HepG2 (cell line): ENCODE results near the gene SERTAD1. TPM values are rescaled to one million over a fixed set of nuclear protein-coding genes. Genes with fewer than 3 reads are reported as not detected.

Source experiments
- ATAC-seq: fragments of 200-7000 bp; cut with Tn5 transposase; 3 replicates; pipeline ENCODE4 v1.9.1; 2020; ENCODE audit warnings: mild to moderate bottlenecking, moderate library complexity
- BruUV-seq: library from RNA; stranded (reverse); fragments of 400-500 nt; replicated peaks from 2 replicates; lab custom pipeline; 2021; lab: Mats Ljungman, UMichigan
- CTCF ChIA-PET: fragments of 300-600 bp; formaldehyde crosslinking; extraction: SDS; loops from one replicate; lab custom pipeline; 2021; ENCODE audit warnings: low total read pairs, inconsistent platforms, low intra/inter-chr PET ratio; lab: Yijun Ruan, JAX
- POLR2A ChIA-PET: fragments of 350-600 bp; sonication (Branson Sonifier 250); formaldehyde crosslinking; loops from one replicate; lab custom pipeline; 2020; ENCODE audit warnings: antibody characterized with exemption, inconsistent platforms; lab: Yijun Ruan, JAX
- DNase-seq: peaks from one replicate; pipeline ENCODE4 v3.0.0-alpha.2; 2015; ENCODE audit warnings: low spot score
- FAIRE-seq: peaks from 3 replicates; lab custom pipeline; 2011; peaks lifted over from hg19 to GRCh38; lab: Jason Lieb, UNC
- H2AFZ ChIP-seq: one replicate; pipeline ENCODE4 v1.6.1; 2011; ENCODE audit warnings: low read length, inconsistent platforms
- H3K27ac ChIP-seq: fragments of 300-600 bp; 3 replicates; pipeline ENCODE4 v1.8.0; 2011; ENCODE audit warnings: mixed run types, mild to moderate bottlenecking, mixed read lengths, low read length, inconsistent platforms; ENCODE audit not compliant: insufficient read depth; ENCODE audit errors: extremely low read length
- H3K27me3 ChIP-seq, 2 experiments: fragments of 200-600 bp in 1 of 2; 2 replicates in 1 of 2; 3 replicates in 1 of 2; pipeline versions ENCODE4 v1.6.0 to v1.8.0; 2011; ENCODE audit warnings: low read length in 2 of 2, mild to moderate bottlenecking in 2 of 2, moderate library complexity in 2 of 2, inconsistent platforms in 1 of 2; ENCODE audit not compliant: insufficient read depth in 2 of 2, control insufficient read depth in 1 of 2
- H3K36me3 ChIP-seq, 2 experiments: fragments of 200-600 bp in 1 of 2; replicated peaks in 1 of 2; 2 replicates in 1 of 2; 3 replicates in 1 of 2; pipeline versions ENCODE4 v1.5.1 to v1.8.0; 2011; ENCODE audit warnings: low read length in 2 of 2, inconsistent platforms in 1 of 2; ENCODE audit not compliant: insufficient read depth in 2 of 2, control insufficient read depth in 1 of 2
- H3K4me1 ChIP-seq: 2 replicates; pipeline ENCODE4 v1.5.1; 2012; ENCODE audit warnings: low read length, inconsistent platforms; ENCODE audit not compliant: insufficient read depth
- H3K4me2 ChIP-seq: 2 replicates; pipeline ENCODE4 v1.6.0; 2011; ENCODE audit warnings: low read depth, low read length, inconsistent platforms
- H3K4me3 ChIP-seq, 3 experiments: fragments of 200-600 bp in 1 of 3; sonication (generic), shearing (Covaris generic) in 1 of 3; replicated peaks in 1 of 3; 2 replicates each; pipeline ENCODE4 v1.5.1; 2011 to 2016; ENCODE audit warnings: low read length in 3 of 3, inconsistent platforms in 2 of 3, low read depth in 2 of 3, mild to moderate bottlenecking in 2 of 3, control low read depth in 1 of 3, mixed read lengths in 1 of 3; ENCODE audit not compliant: insufficient read depth in 1 of 3
- H3K79me2 ChIP-seq: one replicate; pipeline ENCODE4 v1.6.1; 2011; ENCODE audit warnings: low read length, inconsistent platforms; ENCODE audit not compliant: insufficient read depth
- H3K9ac ChIP-seq: 2 replicates; pipeline ENCODE4 v1.6.0; 2011; ENCODE audit warnings: mild to moderate bottlenecking, low read depth, low read length, inconsistent platforms; ENCODE audit not compliant: insufficient read depth
- H3K9me3 ChIP-seq: 2 replicates; pipeline ENCODE4 v1.5.1; 2012; ENCODE audit warnings: mild to moderate bottlenecking, low read length
- H4K20me1 ChIP-seq: 2 replicates; pipeline ENCODE4 v1.6.0; 2011; ENCODE audit warnings: inconsistent platforms, mild to moderate bottlenecking, low read length, moderate library complexity; ENCODE audit not compliant: insufficient read depth
- E2F1 ChIP-seq: sonication (generic); formaldehyde crosslinking; IDR thresholded peaks from 2 replicates; pipeline ENCODE4 v1.5.0; 2020; ENCODE audit warnings: missing genetic modification reagents
- FOXO4 ChIP-seq: sonication (generic); formaldehyde crosslinking; conservative IDR thresholded peaks from 2 replicates; pipeline ENCODE4 v1.8.1; 2023; ENCODE audit warnings: missing genetic modification reagents
- HDAC2 ChIP-seq: sonication (generic); formaldehyde crosslinking; IDR thresholded peaks from 2 replicates; pipeline ENCODE4 v1.4.0; 2020; ENCODE audit warnings: missing genetic modification reagents
- HIVEP1 ChIP-seq: sonication (generic); formaldehyde crosslinking; IDR thresholded peaks from 2 replicates; pipeline ENCODE4 v1.4.0; 2020; ENCODE audit warnings: mild to moderate bottlenecking, missing genetic modification reagents
- PITX1 ChIP-seq: sonication (generic); formaldehyde crosslinking; IDR thresholded peaks from 2 replicates; pipeline ENCODE4 v1.5.1; 2020; ENCODE audit warnings: mild to moderate bottlenecking, missing genetic modification reagents
- STAT6 ChIP-seq: sonication (generic); formaldehyde crosslinking; IDR thresholded peaks from 2 replicates; pipeline ENCODE4 v1.4.0; 2020; ENCODE audit warnings: missing genetic modification reagents, mild to moderate bottlenecking, borderline replicate concordance
- TCF12 ChIP-seq, 2 experiments: fragments of 450-650 bp in 1 of 2; sonication (generic) in 1 of 2; formaldehyde crosslinking in 1 of 2; IDR thresholded peaks; 2 replicates each; pipeline versions ENCODE4 v1.6.1 to v1.8.0; 2017 to 2022; ENCODE audit warnings: antibody characterized with exemption in 1 of 2, mild to moderate bottlenecking in 1 of 2, missing genetic modification reagents in 1 of 2, moderate library complexity in 1 of 2
- ZNF121 ChIP-seq: sonication (generic); formaldehyde crosslinking; IDR thresholded peaks from 2 replicates; pipeline ENCODE4 v1.5.0; 2020; ENCODE audit warnings: mild to moderate bottlenecking, missing genetic modification reagents
- ZNF652 ChIP-seq: IDR thresholded peaks from 2 replicates; pipeline ENCODE4 v1.6.1; 2016; ENCODE audit warnings: low read depth, borderline replicate concordance
- ZNF691 ChIP-seq: sonication (generic); formaldehyde crosslinking; IDR thresholded peaks from 2 replicates; pipeline ENCODE4 v1.4.0; 2020; ENCODE audit warnings: missing genetic modification reagents, low read depth, mild to moderate bottlenecking, borderline replicate concordance
- ZNF740 ChIP-seq: sonication (generic); formaldehyde crosslinking; IDR thresholded peaks from 2 replicates; pipeline ENCODE4 v1.4.0; 2020; ENCODE audit warnings: missing genetic modification reagents
- ZNF773 ChIP-seq: sonication (generic); formaldehyde crosslinking; IDR thresholded peaks from 2 replicates; pipeline ENCODE4 v1.4.0; 2020; ENCODE audit warnings: missing genetic modification reagents, borderline replicate concordance
- WGBS: methylation state at CpG from one replicate; pipeline ENCODE4 v1.1.6; 2017; ENCODE audit warnings: low lambda C conversion rate; 5-methylcytosine and 5-hydroxymethylcytosine counted together
- in situ Hi-C: cut with HindIII; loops from 2 replicates; pipeline ENCODE4 v1.10.0; 2017; ENCODE audit warnings: low pct_unique_long_range_greater_than_20kb; ENCODE audit not compliant: extremely low pct_ligation_motif_present
- intact Hi-C: fragments of 100-400 bp; cut with micrococcal nuclease; formaldehyde crosslinking; loops from one replicate; pipeline ENCODE4 v1.10.0; 2022; ENCODE audit not compliant: unreplicated experiment
- polyA plus RNA-seq, 8 experiments: library from polyadenylated mRNA; depleted of rRNA in 3 of 8; stranded (reverse) in 7 of 8; unstranded in 1 of 8; fragments of >200 nt; fragmentation: Illumina TruSeq in 4 of 8; extraction: Trizol in 4 of 8; gene quantifications; 2 replicates each; pipeline versions ENCODE4 v1.2.1 to v1.2.3, GENCODE V29; 2011 to 2016; ENCODE audit warnings: low read depth in 4 of 8, missing spikeins in 1 of 8, mixed read lengths in 1 of 8; ENCODE audit not compliant: insufficient read depth in 1 of 8
- total RNA-seq, 5 experiments: library from RNA; depleted of rRNA; stranded (reverse); fragments of >200 nt; fragmentation: Illumina TruSeq; extraction: Trizol; gene quantifications; 2 replicates each; pipeline ENCODE4 v1.2.3, GENCODE V29; 2016; ENCODE audit warnings: low read depth in 1 of 5

The SERTAD1 gene
- total and polyA plus RNA-seq, 2 of the 13 experiments (the other 11 are each of a cell fraction or from before 2014, with no cell fraction given) = 4.3 to 4.5 TPM

- no peak overlapping the region for H2AFZ ChIP-seq
- no peak for ATAC-seq
- BruUV-seq = no TSS peak
- intact Hi-C loops (loop anchor here (2.0 to 10.0 kb wide), 2 partner anchors 25 to 75 kb away; partner anchors contain the start of genes C19orf47, PLD3 and SERTAD3), in situ Hi-C loops (no loop called here)
- no peak overlapping the region for H3K27ac ChIP-seq
- peaks cover 7% of the 10 kb centered on the region for H3K79me2 ChIP-seq
- DNase-seq = no peak
- H3K36me3 ChIP-seq = peaks cover 0 to 2% of the 10 kb centered on the region in 2 experiments; a peak in 1 of 5 replicates
- H4K20me1 ChIP-seq = no peaks in the 10 kb centered on the region
- H3K4me2 ChIP-seq = no peak overlapping the region
- no peak for FAIRE-seq
- peaks cover 57% of the 10 kb centered on the region for H3K4me1 ChIP-seq
- ChIA-PET CTCF (no interaction called here), POLR2A (interaction anchor here (1.0 to 2.2 kb wide), 6 partner anchors 9 to 44 kb away, joined by 3 to 50 read pairs (median 17); partner anchors contain the start of gene SERTAD3)
- no peak overlapping the region for H3K9ac ChIP-seq
- WGBS = 60% methylated on average over 3 of the region's 5 CpGs
- H3K4me3 ChIP-seq = no peak overlapping the region
- TF ChIP-seq HDAC2 (CRISPR knock-in tag) (no peak), PITX1 (CRISPR knock-in tag) (no peak), ZNF652 (CRISPR knock-in tag) (no peak), ZNF691 (peak; percentile 97), E2F1 (no peak), ZNF740 (no peak), ZNF773 (CRISPR knock-in tag) (no peak), STAT6 (CRISPR knock-in tag) (no peak), FOXO4 (CRISPR knock-in tag) (no peak), TCF12 (IDR thresholded peaks at IDR 0.05) (no peak), TCF12 (CRISPR knock-in tag; IDR thresholded peaks at IDR 0.05) (0 out of 2 replicates have a peak, but pooled peaks have one; percentile 29), ZNF121 (CRISPR knock-in tag) (peak; percentile 86), HIVEP1 (CRISPR knock-in tag) (no peak)
- H3K9me3 ChIP-seq = no peaks in the 10 kb centered on the region
- no peaks in the 10 kb centered on the region; a peak in 1 of 5 replicates for H3K27me3 ChIP-seq
These were observed 6.0 kb downstream of the SERTAD1 start for GRCh38 chr19:40419780-40420179.
